IPS DF 6.9 (cell line): ENCODE results near the gene DNAH14.
"Not testable (repeated sequence)": the region's sequence is repeated elsewhere in the genome, so short reads cannot be mapped to it uniquely, and the experiment has no call there.

Source experiments
- DNase-seq: peaks from one replicate; pipeline ENCODE4 v3.0.0-alpha.2; 2013; ENCODE audit warnings: low read depth, low spot score
- H3K27ac ChIP-seq: one replicate; pipeline ENCODE4 v1.5.1; 2013; ENCODE audit warnings: low read length, control low read depth
- H3K27me3 ChIP-seq: 2 replicates; pipeline ENCODE4 v1.6.1; 2013; ENCODE audit warnings: mild to moderate bottlenecking, low read length; ENCODE audit not compliant: control insufficient read depth, insufficient read depth
- H3K36me3 ChIP-seq: 2 replicates; pipeline ENCODE4 v1.6.1; 2013; ENCODE audit warnings: low read length; ENCODE audit not compliant: control insufficient read depth, insufficient read depth
- H3K4me1 ChIP-seq: 2 replicates; pipeline ENCODE4 v1.6.1; 2013; ENCODE audit warnings: low read length; ENCODE audit not compliant: control insufficient read depth, insufficient read depth
- H3K4me3 ChIP-seq: 2 replicates; pipeline ENCODE4 v1.5.1; 2013; ENCODE audit warnings: mild to moderate bottlenecking, low read length
- H3K9me3 ChIP-seq: 2 replicates; pipeline ENCODE4 v1.6.1; 2013; ENCODE audit warnings: low read length, inconsistent platforms; ENCODE audit not compliant: control insufficient read depth, insufficient read depth
- WGBS: extraction: QIAGEN DNeasy Blood & Tissue Kit; methylation state at CpG from one replicate; pipeline ENCODE4 v1.1.7; 2013; ENCODE audit warnings: mixed read lengths, missing lambda C conversion rate; ENCODE audit not compliant: insufficient read length, insufficient coverage; 5-methylcytosine and 5-hydroxymethylcytosine counted together

The DNAH14 gene

GRCh38 chr1:225280563-225280962 lies 351.1 kb downstream of the DNAH14 start:
- no peaks in the 10 kb centered on the region for H3K9me3 ChIP-seq
- H3K27ac ChIP-seq, result no peak overlapping the region
- H3K36me3 ChIP-seq, result no peaks in the 10 kb centered on the region
- H3K4me1 ChIP-seq, result no peaks in the 10 kb centered on the region
- no peaks in the 10 kb centered on the region for H3K27me3 ChIP-seq
- H3K4me3 ChIP-seq, result no peak overlapping the region
- DNase-seq, result no peak

- H3K36me3 ChIP-seq, result no peaks in the 10 kb centered on the region
These were observed 360.8 kb downstream of the DNAH14 start for GRCh38 chr1:225290244-225290643.

GRCh38 chr1:225299624-225300023 lies 370.1 kb downstream of the DNAH14 start:
- Histone ChIP-seq H3K27ac (no peak overlapping the region), H3K4me1 (no peaks in the 10 kb centered on the region), H3K9me3 (no peaks in the 10 kb centered on the region), H3K27me3 (no peaks in the 10 kb centered on the region), H3K36me3 (no peaks in the 10 kb centered on the region), H3K4me3 (no peak overlapping the region)
- no CpG with 5 or more reads among the region's 2 CpGs for WGBS
- DNase-seq, result no peak

More at GRCh38 chr1:225290244-225290643, 360.8 kb downstream of the DNAH14 start:
- no peak for DNase-seq
- no peaks in the 10 kb centered on the region for H3K27me3 ChIP-seq
- WGBS, result no CpG with 5 or more reads among the region's 1 CpG
- no peak overlapping the region for H3K27ac ChIP-seq
- no peaks in the 10 kb centered on the region for H3K9me3 ChIP-seq
- H3K4me1 ChIP-seq, result no peaks in the 10 kb centered on the region
- H3K4me3 ChIP-seq, result no peak overlapping the region

- Histone ChIP-seq H3K4me1 (no peaks in the 10 kb centered on the region), H3K36me3 (no peaks in the 10 kb centered on the region), H3K4me3 (no peak overlapping the region), H3K9me3 (no peaks in the 10 kb centered on the region), H3K27ac (no peak overlapping the region), H3K27me3 (no peaks in the 10 kb centered on the region)
- WGBS, result no CpG with 5 or more reads among the region's 1 CpG
- no peak for DNase-seq
These were observed 370.9 kb downstream of the DNAH14 start for GRCh38 chr1:225300381-225300780.

GRCh38 chr1:225304996-225305395 lies 375.5 kb downstream of the DNAH14 start:
- H3K4me1 ChIP-seq, result no peaks in the 10 kb centered on the region
- H3K36me3 ChIP-seq, result no peaks in the 10 kb centered on the region
- no peak overlapping the region for H3K4me3 ChIP-seq
- H3K27ac ChIP-seq, result no peak overlapping the region
- no peaks in the 10 kb centered on the region for H3K27me3 ChIP-seq
- WGBS, result no CpG with 5 or more reads among the region's 5 CpGs
- DNase-seq, result no peak
- no peaks in the 10 kb centered on the region for H3K9me3 ChIP-seq

- H3K36me3 ChIP-seq, H3K9me3 ChIP-seq, H3K4me3 ChIP-seq, H3K4me1 ChIP-seq, DNase-seq, H3K27me3 ChIP-seq, H3K27ac ChIP-seq: not testable (repeated sequence)
- no CpG with 5 or more reads among the region's 3 CpGs for WGBS
These were observed 381.1 kb downstream of the DNAH14 start for GRCh38 chr1:225310544-225310943.

GRCh38 chr1:225318706-225319575 lies 389.5 kb downstream of the DNAH14 start:
- no peak overlapping the region for H3K27ac ChIP-seq
- peak; percentile 41 for DNase-seq
- no peaks in the 10 kb centered on the region for H3K9me3 ChIP-seq
- no peaks in the 10 kb centered on the region for H3K36me3 ChIP-seq
- WGBS, result 100% methylated on average over 1 of the region's 4 CpGs
- no peak overlapping the region for H3K4me3 ChIP-seq
- H3K4me1 ChIP-seq, result no peaks in the 10 kb centered on the region; the same call in 1 of the 2 replicates
- H3K27me3 ChIP-seq, result no peaks in the 10 kb centered on the region

- no peaks in the 10 kb centered on the region for H3K27me3 ChIP-seq
- DNase-seq, result no peak
- H3K4me1 ChIP-seq, result no peaks in the 10 kb centered on the region; the same call in 1 of the 2 replicates
- no peak overlapping the region for H3K27ac ChIP-seq
- no peaks in the 10 kb centered on the region for H3K36me3 ChIP-seq
- H3K4me3 ChIP-seq, result no peak overlapping the region
- no peaks in the 10 kb centered on the region for H3K9me3 ChIP-seq
These were observed 390.4 kb downstream of the DNAH14 start for GRCh38 chr1:225319871-225320270.

GRCh38 chr1:225321784-225322183 lies 392.3 kb downstream of the DNAH14 start:
- no CpG with 5 or more reads among the region's 4 CpGs for WGBS
- Histone ChIP-seq H3K4me3 (no peak overlapping the region), H3K4me1 (no peaks in the 10 kb centered on the region), H3K36me3 (no peaks in the 10 kb centered on the region), H3K27ac (no peak overlapping the region), H3K9me3 (no peaks in the 10 kb centered on the region), H3K27me3 (no peaks in the 10 kb centered on the region)
- DNase-seq, result no peak

GRCh38 chr1:225329041-225329440 lies 399.6 kb downstream of the DNAH14 start:
- H3K27ac ChIP-seq, result no peak overlapping the region
- no peak for DNase-seq

GRCh38 chr1:225329996-225330395 lies 400.5 kb downstream of the DNAH14 start:
- DNase-seq, H3K36me3 ChIP-seq, H3K4me1 ChIP-seq, H3K27me3 ChIP-seq, H3K9me3 ChIP-seq, H3K27ac ChIP-seq, H3K4me3 ChIP-seq: not testable (repeated sequence)
- no CpG with 5 or more reads among the region's 1 CpG for WGBS

More at GRCh38 chr1:225329041-225329440, 399.6 kb downstream of the DNAH14 start:
- H3K4me3 ChIP-seq, result no peak overlapping the region
- H3K36me3 ChIP-seq, result no peaks in the 10 kb centered on the region
- H3K27me3 ChIP-seq, result no peaks in the 10 kb centered on the region
- H3K9me3 ChIP-seq, result no peaks in the 10 kb centered on the region
- no peaks in the 10 kb centered on the region for H3K4me1 ChIP-seq
